Measurements from ENCODE around the gene APBB1IP.

Gene APBB1IP

DNA sequence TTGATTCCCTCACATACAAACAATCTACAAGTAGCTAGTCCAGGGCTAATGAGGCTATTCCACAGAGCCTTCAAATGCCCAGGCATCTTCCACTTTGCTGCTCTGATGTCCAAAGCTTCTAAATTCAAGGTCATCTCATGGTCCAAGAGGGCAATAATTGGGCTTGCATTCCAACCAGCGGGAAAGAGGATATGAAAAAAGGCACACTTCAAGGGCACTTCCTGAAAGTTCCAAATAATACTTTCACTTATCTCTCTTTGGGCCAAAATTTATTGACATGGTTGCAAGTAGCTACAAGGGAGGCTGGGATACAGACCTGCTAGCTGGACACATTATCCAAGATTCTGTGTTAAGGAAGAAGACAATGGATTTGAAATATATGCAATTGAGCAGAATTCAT lies 25.2 kb upstream of the APBB1IP start:
- no peak overlapping the region for H3K4me2 ChIP-seq (ENCODE audit: low read depth, low read length, poor library complexity, severe bottlenecking)
- H3K36me3 ChIP-seq (ENCODE audit: insufficient read depth, low read length), result no peaks in the 10 kb centered on the region
- H3K9me2 ChIP-seq (replicated peaks; ENCODE audit: low read depth, low read length), result no peaks in the 10 kb centered on the region
- no peaks in the 10 kb centered on the region for H3K9me3 ChIP-seq (ENCODE audit: insufficient read depth, low read depth, low read length)
- no peaks in the 10 kb centered on the region for H3K4me1 ChIP-seq (ENCODE audit: insufficient read depth, low read length, poor library complexity, severe bottlenecking)
- TF ChIP-seq EZH2phosphoT487 (IDR thresholded peaks at IDR 0.05; ENCODE audit: borderline replicate concordance) (no peak), CTCF (conservative IDR thresholded peaks at IDR 0.05; ENCODE audit: low read length) (no peak)
- no peak overlapping the region for H2AFZ ChIP-seq (ENCODE audit: low read length)
- H3K4me3 ChIP-seq (ENCODE audit: low read length, poor library complexity, severe bottlenecking), result no peak overlapping the region
- no peaks in the 10 kb centered on the region for H3K27me3 ChIP-seq (ENCODE audit: insufficient read depth, low read length, poor library complexity, severe bottlenecking)
- H3F3A ChIP-seq (ENCODE audit: low read depth), result no peaks in the 10 kb centered on the region
- H4K20me1 ChIP-seq (ENCODE audit: insufficient read depth, low read length, poor library complexity, severe bottlenecking), result no peaks in the 10 kb centered on the region
- H3K79me2 ChIP-seq (ENCODE audit: insufficient read depth, low read length), result no peaks in the 10 kb centered on the region
- no peak overlapping the region for H3K9ac ChIP-seq (ENCODE audit: low read depth, low read length, poor library complexity, severe bottlenecking)

DNA sequence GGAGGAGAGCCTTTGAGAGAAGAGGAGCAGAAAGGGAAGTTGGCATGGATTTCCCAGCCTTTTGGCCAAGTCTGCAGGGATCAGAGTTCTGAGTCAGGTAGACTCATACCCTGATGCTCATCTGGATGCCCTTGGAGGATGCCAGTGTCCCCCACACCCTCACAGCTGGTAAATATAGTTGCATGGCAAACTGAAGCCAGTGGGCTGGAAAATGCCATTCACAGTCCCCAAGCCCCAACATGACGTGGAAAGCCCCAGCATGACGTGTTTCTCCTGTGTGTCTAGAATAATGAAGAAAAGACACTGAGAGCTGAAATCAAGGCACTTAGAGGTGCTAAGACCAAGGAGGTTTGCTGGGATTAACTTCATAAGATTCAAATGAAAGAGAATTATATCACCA lies 24.8 kb upstream of the APBB1IP start:
- H3K9ac ChIP-seq (ENCODE audit: low read depth, low read length, poor library complexity, severe bottlenecking), result no peak overlapping the region
- TF ChIP-seq CTCF (conservative IDR thresholded peaks at IDR 0.05; ENCODE audit: low read length), result no peak
- H3K9me2 ChIP-seq (replicated peaks; ENCODE audit: low read depth, low read length), result no peaks in the 10 kb centered on the region
- no peaks in the 10 kb centered on the region for H3K4me1 ChIP-seq (ENCODE audit: insufficient read depth, low read length, poor library complexity, severe bottlenecking)
- H3K9me3 ChIP-seq (ENCODE audit: insufficient read depth, low read depth, low read length), result no peaks in the 10 kb centered on the region
- no peaks in the 10 kb centered on the region for H3F3A ChIP-seq (ENCODE audit: low read depth)
- H2AFZ ChIP-seq (ENCODE audit: low read length), result no peak overlapping the region
- no peaks in the 10 kb centered on the region for H3K27me3 ChIP-seq (ENCODE audit: insufficient read depth, low read length, poor library complexity, severe bottlenecking)
- no peaks in the 10 kb centered on the region for H3K36me3 ChIP-seq (ENCODE audit: insufficient read depth, low read length)
- H4K20me1 ChIP-seq (ENCODE audit: insufficient read depth, low read length, poor library complexity, severe bottlenecking), result no peaks in the 10 kb centered on the region
- H3K79me2 ChIP-seq (ENCODE audit: insufficient read depth, low read length), result no peaks in the 10 kb centered on the region
- no peak overlapping the region for H3K4me2 ChIP-seq (ENCODE audit: low read depth, low read length, poor library complexity, severe bottlenecking)
- H3K4me3 ChIP-seq (ENCODE audit: low read length, poor library complexity, severe bottlenecking), result no peak overlapping the region

DNA sequence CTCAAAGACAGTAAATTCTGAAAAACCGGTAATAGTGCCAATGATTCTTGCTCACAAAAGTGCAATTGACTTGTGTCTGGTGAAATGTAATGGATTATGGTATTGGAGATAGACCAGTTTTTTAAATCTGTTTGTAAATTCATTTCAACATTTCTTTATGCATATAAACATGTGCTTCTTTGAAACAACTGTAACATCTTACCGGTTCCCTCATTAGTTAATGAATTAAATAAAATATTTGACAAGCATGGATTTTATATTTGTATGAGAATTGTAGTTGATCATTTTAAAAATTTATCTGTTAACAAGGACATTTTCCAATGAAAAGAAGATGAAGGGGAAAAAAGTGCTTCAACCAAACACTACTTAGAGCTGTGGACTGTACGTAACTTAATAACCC lies 21.0 kb upstream of the APBB1IP start:
- Histone ChIP-seq H4K20me1 (ENCODE audit: insufficient read depth, low read length, poor library complexity, severe bottlenecking) (no peaks in the 10 kb centered on the region), H3K9me2 (replicated peaks; ENCODE audit: low read depth, low read length) (no peaks in the 10 kb centered on the region), H3K9ac (ENCODE audit: low read depth, low read length, poor library complexity, severe bottlenecking) (no peak overlapping the region), H3K27me3 (ENCODE audit: insufficient read depth, low read length, poor library complexity, severe bottlenecking) (no peaks in the 10 kb centered on the region), H3K79me2 (ENCODE audit: insufficient read depth, low read length) (no peaks in the 10 kb centered on the region), H3K36me3 (ENCODE audit: insufficient read depth, low read length) (no peaks in the 10 kb centered on the region), H3K4me3 (ENCODE audit: low read length, poor library complexity, severe bottlenecking) (no peak overlapping the region), H3F3A (ENCODE audit: low read depth) (no peaks in the 10 kb centered on the region), H3K4me2 (ENCODE audit: low read depth, low read length, poor library complexity, severe bottlenecking) (no peak overlapping the region), H3K9me3 (ENCODE audit: insufficient read depth, low read depth, low read length) (no peaks in the 10 kb centered on the region), H3K4me1 (ENCODE audit: insufficient read depth, low read length, poor library complexity, severe bottlenecking) (no peaks in the 10 kb centered on the region), H2AFZ (ENCODE audit: low read length) (no peak overlapping the region)
- TF ChIP-seq EZH2phosphoT487 (IDR thresholded peaks at IDR 0.05; ENCODE audit: borderline replicate concordance) (no peak), CTCF (conservative IDR thresholded peaks at IDR 0.05; ENCODE audit: low read length) (no peak)

All from Loucy (cell line).